Vagina (tissue), 2 donors: ENCODE results near the gene KRTAP13-4.

Experiments
- CTCF ChIP-seq, 3 experiments: fragments of 450-650 bp in 2 of 3; fragments of 200-600 bp in 1 of 3; sonication (generic) in 1 of 3; IDR thresholded peaks; one replicate each; pipeline ENCODE4 v1.5.1; 2017 to 2019; ENCODE audit warnings: antibody characterized with exemption in 3 of 3, mild to moderate bottlenecking in 2 of 3, moderate library complexity in 2 of 3
- POLR2A ChIP-seq, 2 donors: fragments of 450-650 bp; IDR thresholded peaks; one replicate each; pipeline ENCODE4 v1.6.1; 2017; ENCODE audit warnings: antibody characterized with exemption in 2 of 2, mild to moderate bottlenecking in 2 of 2, moderate library complexity in 2 of 2
- POLR2AphosphoS5 ChIP-seq, 2 donors: sonication (generic); formaldehyde crosslinking; IDR thresholded peaks; one replicate each; pipeline ENCODE4 v1.9.0; 2017; ENCODE audit warnings: antibody characterized with exemption in 2 of 2, mild to moderate bottlenecking in 2 of 2, low read depth in 1 of 2; ENCODE audit not compliant: insufficient read depth in 1 of 2

- TF ChIP-seq CTCF (IDR thresholded peaks at IDR 0.05) (no peak), POLR2A (IDR thresholded peaks at IDR 0.05) (no peak), POLR2AphosphoS5 (IDR thresholded peaks at IDR 0.05; ENCODE audit: insufficient read depth in 1 of 2, low read depth in 1 of 2) (no peak)
Observed at GRCh38 chr21:30426731-30427130, 3.3 kb upstream of the KRTAP13-4 start.
